Activated T-cell treated with anti-CD3 and anti-CD28 coated beads, Interleukin-2, amount 50 U/mL, for 72 hours (primary cell): ENCODE results near the gene PRPSAP1. TPM values are rescaled to one million over a fixed set of nuclear protein-coding genes. Genes with fewer than 3 reads are reported as not detected.

ENCODE experiments used
- ATAC-seq, 2 donors: fragments of 150-1000 bp; cut with Tn5 transposase; replicated peaks in 1 of 2; 2 replicates each; pipeline ENCODE4 v1.10.0; 2021; ENCODE audit warnings: moderate library complexity in 2 of 2, mild to moderate bottlenecking in 1 of 2
- DNase-seq, 2 donors: peaks; one replicate each; pipeline ENCODE4 v3.0.0; 2021 to 2022; ENCODE audit warnings: mixed read lengths in 1 of 2
- H3K27ac Mint-ChIP-seq: one replicate; pipeline ENCODE4 v1.8.0; 2022; ENCODE audit warnings: mild to moderate bottlenecking, moderate library complexity, mixed read lengths
- H3K27me3 Mint-ChIP-seq: one replicate; pipeline ENCODE4 v1.8.0; 2022; ENCODE audit warnings: low read depth, mixed read lengths
- H3K36me3 Mint-ChIP-seq, 2 donors: one replicate each; pipeline ENCODE4 v1.8.0; 2022; ENCODE audit warnings: mixed read lengths in 2 of 2, mild to moderate bottlenecking in 1 of 2; ENCODE audit not compliant: insufficient read depth in 2 of 2
- H3K4me1 Mint-ChIP-seq: one replicate; pipeline ENCODE4 v1.8.0; 2022; ENCODE audit warnings: low read depth, mixed read lengths
- H3K4me3 Mint-ChIP-seq, 2 donors: one replicate each; pipeline ENCODE4 v1.8.0; 2022; ENCODE audit warnings: mild to moderate bottlenecking in 2 of 2, mixed read lengths in 2 of 2, moderate library complexity in 2 of 2
- H3K9me3 Mint-ChIP-seq, 2 donors: one replicate each; pipeline ENCODE4 v1.8.0; 2022; ENCODE audit warnings: mixed read lengths in 2 of 2
- total RNA-seq, 2 donors: library from RNA; stranded (reverse); gene quantifications; one replicate each; pipeline ENCODE4 v1.2.3, GENCODE V29; 2022

Gene PRPSAP1
- total RNA-seq = 10 to 100 TPM; 46.4 to 52.6 TPM

GRCh38 chr17:76353599-76354316 lies at the start of gene PRPSAP1:
TSS of gene PRPSAP1 (minus strand) at chr17:76353916. CDS start at chr17:76353703, 213 bp downstream.
- Mint-ChIP-seq H3K36me3 (peaks cover 0 to 2% of the 10 kb centered on the region in 2 donors), H3K9me3 (no peaks in the 10 kb centered on the region), H3K27ac (peak within 1 kb of the TSS; percentile 95), H3K27me3 (no peaks in the 10 kb centered on the region), H3K4me1 (peaks cover 25% of the 10 kb centered on the region), H3K4me3 (peak within 1 kb of the TSS; percentile 87 to 90)
- DNase-seq = peak; percentile 86 to 88
- ATAC-seq = peak; percentile 95

- H3K27ac Mint-ChIP-seq = no peak overlapping the region
- ATAC-seq = no peak
These were observed 49.0 kb upstream of the PRPSAP1 start for GRCh38 chr17:76402711-76403110.

GRCh38 chr17:76399175-76400172 lies 45.8 kb upstream of the PRPSAP1 start:
- Mint-ChIP-seq H3K9me3 (no peaks in the 10 kb centered on the region), H3K4me1 (no peaks in the 10 kb centered on the region), H3K27ac (no peak overlapping the region), H3K36me3 (peaks cover 2 to 11% of the 10 kb centered on the region in 2 donors), H3K27me3 (no peaks in the 10 kb centered on the region), H3K4me3 (no peak overlapping the region)
- ATAC-seq (no peak), DNase-seq (no peak)

More at GRCh38 chr17:76402711-76403110, 49.0 kb upstream of the PRPSAP1 start:
- H3K4me3 Mint-ChIP-seq = no peak overlapping the region
- H3K9me3 Mint-ChIP-seq = no peaks in the 10 kb centered on the region
- no peaks in the 10 kb centered on the region for H3K4me1 Mint-ChIP-seq
- no peak for DNase-seq
- peaks cover 2 to 11% of the 10 kb centered on the region in 2 donors for H3K36me3 Mint-ChIP-seq
- no peaks in the 10 kb centered on the region for H3K27me3 Mint-ChIP-seq

- no peak for DNase-seq
- Mint-ChIP-seq H3K27ac (no peak overlapping the region), H3K9me3 (no peaks in the 10 kb centered on the region), H3K27me3 (no peaks in the 10 kb centered on the region), H3K4me1 (no peaks in the 10 kb centered on the region), H3K36me3 (peaks cover 0 to 8% of the 10 kb centered on the region in 2 donors), H3K4me3 (no peak overlapping the region)
- peak in 1 of 2 donors; percentile 33 for ATAC-seq
These were observed 44.9 kb upstream of the PRPSAP1 start for GRCh38 chr17:76398523-76399174.

- DNase-seq (peak; percentile 85 to 88), ATAC-seq (peak; percentile 78 to 83)
- no peak overlapping the region for H3K27ac Mint-ChIP-seq
- H3K27me3 Mint-ChIP-seq = no peaks in the 10 kb centered on the region
- H3K4me3 Mint-ChIP-seq = no peak overlapping the region
- H3K36me3 Mint-ChIP-seq = peaks cover 0 to 6% of the 10 kb centered on the region in 2 donors
- no peaks in the 10 kb centered on the region for H3K9me3 Mint-ChIP-seq
- H3K4me1 Mint-ChIP-seq = no peaks in the 10 kb centered on the region
These were observed 44.2 kb upstream of the PRPSAP1 start for GRCh38 chr17:76397687-76398522.

GRCh38 chr17:76397184-76397583 lies 43.5 kb upstream of the PRPSAP1 start:
- no peak overlapping the region for H3K4me3 Mint-ChIP-seq
- ATAC-seq = no peak
- DNase-seq = no peak
- no peaks in the 10 kb centered on the region for H3K4me1 Mint-ChIP-seq
- H3K27ac Mint-ChIP-seq = no peak overlapping the region
- H3K9me3 Mint-ChIP-seq = no peaks in the 10 kb centered on the region
- no peaks in the 10 kb centered on the region for H3K27me3 Mint-ChIP-seq
- peaks cover 0 to 5% of the 10 kb centered on the region in 2 donors for H3K36me3 Mint-ChIP-seq

- Mint-ChIP-seq H3K4me1 (no peaks in the 10 kb centered on the region), H3K9me3 (no peaks in the 10 kb centered on the region), H3K27me3 (no peaks in the 10 kb centered on the region), H3K4me3 (no peak overlapping the region), H3K27ac (no peak overlapping the region), H3K36me3 (peaks cover 0 to 5% of the 10 kb centered on the region in 2 donors)
- no peak for ATAC-seq
- no peak for DNase-seq
These were observed 42.3 kb upstream of the PRPSAP1 start for GRCh38 chr17:76395980-76396379.

GRCh38 chr17:76394166-76394565 lies 40.5 kb upstream of the PRPSAP1 start:
- Mint-ChIP-seq H3K4me1 (no peaks in the 10 kb centered on the region), H3K9me3 (no peaks in the 10 kb centered on the region), H3K4me3 (no peak overlapping the region), H3K27ac (no peak overlapping the region), H3K36me3 (no peaks in the 10 kb centered on the region), H3K27me3 (no peaks in the 10 kb centered on the region)
- ATAC-seq (no peak), DNase-seq (no peak)

GRCh38 chr17:76391200-76391715 lies 37.5 kb upstream of the PRPSAP1 start:
- no peak for DNase-seq
- Mint-ChIP-seq H3K4me3 (no peak overlapping the region), H3K4me1 (peaks cover 5% of the 10 kb centered on the region), H3K9me3 (no peaks in the 10 kb centered on the region), H3K27me3 (no peaks in the 10 kb centered on the region), H3K36me3 (no peaks in the 10 kb centered on the region), H3K27ac (no peak overlapping the region)
- ATAC-seq = no peak

GRCh38 chr17:76390003-76390421 lies 36.3 kb upstream of the PRPSAP1 start:
- H3K36me3 Mint-ChIP-seq = no peaks in the 10 kb centered on the region
- no peak overlapping the region for H3K27ac Mint-ChIP-seq
- ATAC-seq (no peak), DNase-seq (no peak)
- H3K4me1 Mint-ChIP-seq = peaks cover 11% of the 10 kb centered on the region
- no peaks in the 10 kb centered on the region for H3K9me3 Mint-ChIP-seq
- H3K27me3 Mint-ChIP-seq = no peaks in the 10 kb centered on the region
- H3K4me3 Mint-ChIP-seq = no peak overlapping the region

GRCh38 chr17:76388966-76389888 lies 35.5 kb upstream of the PRPSAP1 start:
- H3K36me3 Mint-ChIP-seq = no peaks in the 10 kb centered on the region
- H3K27me3 Mint-ChIP-seq = no peaks in the 10 kb centered on the region
- H3K4me1 Mint-ChIP-seq = peaks cover 11% of the 10 kb centered on the region
- ATAC-seq (no peak), DNase-seq (no peak)
- H3K27ac Mint-ChIP-seq = no peak overlapping the region
- H3K4me3 Mint-ChIP-seq = no peak overlapping the region
- no peaks in the 10 kb centered on the region for H3K9me3 Mint-ChIP-seq
